ENCODE measurements around the gene SERPINF2. TPM values are rescaled to one million over a fixed set of nuclear protein-coding genes. Genes with fewer than 3 reads are reported as not detected.
"Not testable (repeated sequence)": the region's sequence is repeated elsewhere in the genome, so short reads cannot be mapped to it uniquely, and the experiment has no call there.

SERPINF2 gene
- total RNA-seq, 1 donor from 2014 or later, result 0.19 TPM

- no peak overlapping the region for H3K27ac Mint-ChIP-seq (ENCODE audit: unreplicated experiment)
- H3K9me3 Mint-ChIP-seq, result no peaks in the 10 kb centered on the region
Observed at GRCh38 chr17:1758807-1759206, 16.1 kb downstream of the SERPINF2 start.

GRCh38 chr17:1759529-1759928 lies 16.9 kb downstream of the SERPINF2 start:
- no peaks in the 10 kb centered on the region for H3K27me3 Mint-ChIP-seq (ENCODE audit: low read depth)
- H3K4me3 Mint-ChIP-seq, result no peak overlapping the region
- peaks cover 35% of the 10 kb centered on the region for H3K4me1 Mint-ChIP-seq
- no peak for TF ChIP-seq CTCF (conservative IDR thresholded peaks at IDR 0.05)
- DNase-seq (ENCODE audit: low read depth, low spot score), result no peak
- H3K36me3 Mint-ChIP-seq (ENCODE audit: low read depth), result no peaks in the 10 kb centered on the region
- no peaks in the 10 kb centered on the region for H3K9me3 Mint-ChIP-seq
- H3K27ac Mint-ChIP-seq (ENCODE audit: unreplicated experiment), result no peak overlapping the region

More at GRCh38 chr17:1758807-1759206, 16.1 kb downstream of the SERPINF2 start:
- Mint-ChIP-seq H3K27me3 (ENCODE audit: low read depth) (no peaks in the 10 kb centered on the region), H3K4me3 (no peak overlapping the region), H3K36me3 (ENCODE audit: low read depth) (no peaks in the 10 kb centered on the region), H3K4me1 (peaks cover 28% of the 10 kb centered on the region)
- DNase-seq (ENCODE audit: low read depth, low spot score), result no peak
- TF ChIP-seq CTCF (conservative IDR thresholded peaks at IDR 0.05), result no peak

- H3K36me3 Mint-ChIP-seq (ENCODE audit: low read depth), result no peaks in the 10 kb centered on the region
- no peaks in the 10 kb centered on the region for H3K9me3 Mint-ChIP-seq
- no peak overlapping the region for H3K27ac Mint-ChIP-seq (ENCODE audit: unreplicated experiment)
- no peak for TF ChIP-seq CTCF (conservative IDR thresholded peaks at IDR 0.05)
- H3K4me3 Mint-ChIP-seq, result no peak overlapping the region
- no peaks in the 10 kb centered on the region for H3K27me3 Mint-ChIP-seq (ENCODE audit: low read depth)
- H3K4me1 Mint-ChIP-seq, result peaks cover 30% of the 10 kb centered on the region
- no peak for DNase-seq (ENCODE audit: low read depth, low spot score)
Observed at GRCh38 chr17:1762233-1762900, 19.7 kb downstream of the SERPINF2 start.

GRCh38 chr17:1762901-1763898 lies 20.5 kb downstream of the SERPINF2 start:
- DNase-seq (ENCODE audit: low read depth, low spot score), result no peak
- Mint-ChIP-seq H3K27ac (ENCODE audit: unreplicated experiment) (peak overlapping the region; percentile 89), H3K27me3 (ENCODE audit: low read depth) (no peaks in the 10 kb centered on the region), H3K36me3 (ENCODE audit: low read depth) (no peaks in the 10 kb centered on the region), H3K4me1 (peaks cover 34% of the 10 kb centered on the region), H3K9me3 (no peaks in the 10 kb centered on the region), H3K4me3 (peak overlapping the region; percentile 62)
- no peak for TF ChIP-seq CTCF (conservative IDR thresholded peaks at IDR 0.05)

GRCh38 chr17:1764284-1764683 lies 21.6 kb downstream of the SERPINF2 start:
- Mint-ChIP-seq H3K9me3 (no peaks in the 10 kb centered on the region), H3K4me1 (peaks cover 34% of the 10 kb centered on the region), H3K27ac (ENCODE audit: unreplicated experiment) (no peak overlapping the region), H3K36me3 (ENCODE audit: low read depth) (no peaks in the 10 kb centered on the region), H3K27me3 (ENCODE audit: low read depth) (peaks cover under 1% of the 10 kb centered on the region), H3K4me3 (no peak overlapping the region)
- no peak for DNase-seq (ENCODE audit: low read depth, low spot score)
- no peak for TF ChIP-seq CTCF (conservative IDR thresholded peaks at IDR 0.05)

GRCh38 chr17:1764705-1765104 lies 22.0 kb downstream of the SERPINF2 start:
- not testable (repeated sequence) for H3K36me3 Mint-ChIP-seq (ENCODE audit: low read depth); DNase-seq (ENCODE audit: low read depth, low spot score); H3K9me3 Mint-ChIP-seq; H3K27me3 Mint-ChIP-seq (ENCODE audit: low read depth); H3K27ac Mint-ChIP-seq (ENCODE audit: unreplicated experiment); H3K4me3 Mint-ChIP-seq
- H3K4me1 Mint-ChIP-seq, result peaks cover 38% of the 10 kb centered on the region
